Measurements from ENCODE around the gene FRMD4A.
"Not testable (repeated sequence)": the region's sequence is repeated elsewhere in the genome, so short reads cannot be mapped to it uniquely, and the experiment has no call there.

FRMD4A gene

DNA sequence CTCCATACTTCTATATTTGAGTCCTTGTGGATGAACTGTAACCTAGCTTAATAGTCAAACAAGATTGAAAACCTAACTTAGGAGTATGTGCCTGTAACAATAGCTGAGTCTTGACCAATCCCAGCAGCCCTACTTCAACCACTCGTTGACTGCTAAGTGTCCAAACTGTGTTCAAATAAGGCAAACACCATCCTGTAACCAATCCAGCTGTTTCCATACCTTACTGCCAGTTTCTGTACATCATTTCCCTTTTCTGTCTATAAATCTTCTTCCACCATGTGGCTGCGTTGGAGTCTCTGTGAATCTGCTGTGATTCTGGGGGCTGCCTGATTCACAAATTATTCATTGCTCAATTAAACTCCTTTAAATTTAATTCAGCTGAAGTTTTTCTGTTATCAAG is 195.5 kb downstream of the FRMD4A start:
- DNase-seq, result not testable (repeated sequence)

DNA sequence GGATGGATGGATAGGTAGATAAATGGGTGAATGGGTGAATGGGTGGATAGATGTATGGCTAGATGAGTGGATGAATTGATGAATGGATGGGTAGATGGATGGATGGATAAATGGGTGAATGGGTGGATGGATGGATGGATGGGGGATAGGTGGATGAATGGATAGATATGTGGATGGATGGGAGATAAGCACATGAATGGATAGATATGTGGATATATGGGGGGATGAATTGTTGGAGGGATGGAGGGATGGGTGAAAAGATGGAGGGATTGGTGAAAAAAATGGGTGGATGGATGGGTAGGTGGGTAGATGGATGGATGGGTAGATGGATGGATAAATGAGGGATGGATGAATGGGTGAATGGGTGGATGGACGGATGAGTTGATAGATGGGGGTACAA is 196.4 kb downstream of the FRMD4A start:
- no peak for DNase-seq

DNA sequence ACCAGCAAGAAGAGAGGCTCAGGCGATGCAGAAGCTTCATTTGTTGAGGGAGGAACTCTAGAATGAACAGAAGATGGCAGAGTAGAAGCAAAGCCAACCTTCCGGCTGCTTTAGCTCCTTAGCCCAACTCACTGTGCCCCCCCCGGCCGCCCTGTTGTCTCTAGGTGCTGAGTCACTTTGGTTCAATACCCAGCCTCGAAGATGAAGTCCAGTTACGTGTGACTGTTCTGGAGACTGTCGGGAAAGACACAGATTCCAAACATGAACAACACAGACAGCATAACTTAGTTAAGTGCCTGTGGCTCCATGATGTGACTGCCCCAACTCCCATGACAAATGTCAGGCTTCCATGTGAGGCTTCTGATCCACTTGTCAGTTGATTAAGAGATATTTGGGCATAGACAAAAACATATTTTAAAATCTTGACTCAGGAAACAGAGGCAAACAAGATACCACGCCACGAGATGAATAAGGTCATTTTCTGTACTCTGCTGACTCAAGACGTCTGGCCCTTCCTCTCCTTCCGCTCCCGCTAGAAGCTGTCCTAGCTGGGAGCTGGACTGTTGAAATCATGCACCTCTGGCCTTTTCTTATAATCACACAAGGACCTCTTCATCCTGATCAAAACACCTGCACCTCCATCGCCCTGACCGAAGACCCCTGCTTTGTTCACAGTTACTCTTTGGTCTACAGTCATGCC is 199.3 kb downstream of the FRMD4A start:
- DNase-seq, result no peak

- no peak for DNase-seq
These were observed 201.0 kb downstream of the FRMD4A start for GRCh38 chr10:14129770-14130169.

DNA sequence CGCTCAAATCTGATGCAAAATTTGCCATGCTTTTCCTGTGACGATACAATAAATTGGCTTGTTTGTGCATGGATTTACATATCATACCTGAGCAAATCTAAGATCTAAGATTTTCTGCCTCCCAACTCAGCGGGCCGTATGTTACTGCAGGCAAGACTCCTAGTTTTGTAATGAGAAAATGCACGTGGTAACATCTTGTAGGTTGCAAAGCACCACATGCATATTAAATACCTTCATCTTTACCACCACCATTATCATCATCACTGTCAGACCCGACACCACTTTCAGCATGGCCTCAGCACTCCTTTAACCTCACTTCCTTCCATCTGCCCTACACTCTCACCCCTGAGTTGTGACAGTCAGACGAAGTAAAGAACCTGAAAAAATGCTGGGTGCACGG is 202.2 kb downstream of the FRMD4A start:
- DNase-seq, result no peak

GRCh38 chr10:14126697-14127440 is 203.9 kb downstream of the FRMD4A start:
- DNase-seq, result no peak

- DNase-seq, result no peak
These were observed 205.2 kb downstream of the FRMD4A start for GRCh38 chr10:14125564-14125963.

DNA sequence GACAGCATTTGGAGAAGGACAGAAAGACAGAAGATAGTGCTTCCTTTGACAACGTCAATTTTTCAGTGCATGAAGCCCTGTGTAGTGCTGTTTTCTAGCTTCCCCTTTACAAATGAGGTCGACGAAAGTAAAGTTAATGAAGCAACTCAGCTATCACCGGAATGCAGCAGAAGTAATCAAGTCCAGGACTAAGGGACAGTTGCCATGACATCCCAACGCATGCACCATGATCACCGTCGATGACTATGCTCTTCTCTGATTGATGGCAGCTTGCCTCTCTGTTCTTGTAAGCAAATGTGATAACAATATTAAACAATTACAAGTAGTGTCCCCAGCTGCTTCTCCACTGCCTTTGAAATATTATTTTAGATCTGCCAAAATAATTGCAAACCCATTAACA is 205.8 kb downstream of the FRMD4A start:
- DNase-seq, result no peak

- DNase-seq, result no peak
These were observed 207.6 kb downstream of the FRMD4A start for GRCh38 chr10:14123139-14123538.

- DNase-seq, result no peak
These were observed 209.9 kb downstream of the FRMD4A start for GRCh38 chr10:14120812-14121211.

DNA sequence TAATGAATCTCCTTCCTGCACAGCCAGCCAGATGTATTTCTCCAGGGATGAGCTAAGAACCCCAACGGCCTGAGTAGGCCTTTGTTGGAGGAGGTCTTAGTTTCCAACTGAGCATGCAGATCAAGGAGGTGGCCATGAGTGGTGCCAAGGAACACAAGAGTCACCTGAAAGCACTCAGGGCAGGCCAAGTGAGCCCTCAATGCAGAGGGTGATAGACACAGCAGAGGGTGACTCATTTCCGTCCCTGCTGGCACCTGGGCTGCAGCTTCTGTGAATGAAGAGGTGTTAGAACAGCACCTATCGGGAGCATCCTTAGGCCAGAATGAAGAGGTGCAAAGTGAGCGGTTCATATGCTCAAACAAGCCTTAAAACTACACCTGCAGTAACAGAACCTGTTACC is 211.8 kb downstream of the FRMD4A start:
- no peak for DNase-seq

DNA sequence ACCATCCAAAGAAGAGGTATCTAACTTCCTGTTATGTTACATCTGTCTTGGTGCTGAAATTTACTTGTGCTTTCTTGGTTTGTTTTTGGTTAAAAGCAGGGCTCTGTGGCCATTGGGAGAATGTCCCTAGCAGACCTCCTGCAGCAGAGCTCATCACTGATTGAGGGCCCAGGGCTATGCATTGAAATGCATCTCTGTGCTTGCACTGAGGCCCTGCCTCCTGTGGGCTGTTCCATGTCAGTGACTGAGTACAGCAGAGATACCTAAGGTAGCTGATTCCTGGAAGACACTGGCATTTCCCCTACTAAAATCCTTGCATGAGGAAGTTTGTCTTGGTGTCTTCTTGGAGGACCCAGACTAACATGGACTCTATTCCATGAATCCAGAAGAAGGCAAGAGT is 213.9 kb downstream of the FRMD4A start:
- no peak for DNase-seq

DNA sequence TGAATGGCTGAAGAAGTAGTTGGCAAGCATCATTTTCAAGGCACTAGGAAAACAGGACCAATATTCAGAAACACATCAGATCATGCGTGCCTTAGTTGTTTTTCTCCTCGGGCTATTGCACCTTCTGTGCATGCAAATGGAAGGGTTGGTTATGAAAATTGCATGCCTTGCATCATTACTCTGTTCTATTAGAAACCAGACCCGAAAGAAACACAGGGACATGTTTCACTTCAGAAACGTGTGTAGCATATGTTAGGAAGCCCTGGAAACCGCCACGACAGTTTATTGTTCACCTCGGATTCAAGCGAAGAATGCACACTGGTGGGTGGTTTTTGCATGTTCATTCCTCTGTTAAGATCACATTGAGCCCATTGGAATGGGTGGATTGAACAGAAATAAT is 214.7 kb downstream of the FRMD4A start:
- no peak for DNase-seq

DNA sequence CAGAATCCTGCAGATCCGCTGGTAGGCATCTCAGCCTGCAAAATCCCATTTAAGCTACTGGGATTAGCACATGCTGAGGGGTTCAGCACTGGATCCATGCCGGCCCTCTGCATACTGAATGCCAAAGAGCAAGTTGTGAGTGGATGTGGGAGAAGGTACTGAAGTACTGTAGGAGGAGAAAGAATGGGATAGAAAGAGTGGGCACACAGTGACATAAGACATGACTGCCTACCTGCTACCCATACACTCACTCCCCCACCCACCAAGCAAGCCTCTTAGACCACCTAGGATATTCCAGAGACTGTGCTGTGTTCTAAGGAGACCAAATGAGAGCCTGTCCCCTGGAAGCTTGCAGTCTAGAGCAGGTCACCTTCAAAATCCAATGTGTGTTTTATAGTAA is 215.9 kb downstream of the FRMD4A start:
- no peak for DNase-seq

- no peak for DNase-seq
These were observed 218.7 kb downstream of the FRMD4A start for GRCh38 chr10:14112056-14112455.

DNA sequence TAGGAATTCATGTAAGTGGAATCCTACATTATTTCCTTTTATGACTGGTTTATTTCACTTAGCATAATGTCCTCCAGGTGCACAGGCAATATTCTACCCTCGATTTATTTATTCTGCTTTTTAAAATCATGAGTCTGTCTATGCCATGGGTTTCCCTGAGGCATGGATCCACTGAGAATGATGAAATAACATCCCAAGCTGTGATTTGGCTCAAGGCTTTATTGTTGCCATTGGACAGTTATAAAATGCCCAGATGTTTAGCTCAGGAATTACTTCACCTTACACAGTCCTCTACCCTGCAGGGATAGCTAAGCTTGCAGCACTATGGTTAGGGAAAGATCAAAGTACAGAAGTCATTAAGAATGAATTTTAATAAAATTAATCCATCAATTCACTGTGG is 219.5 kb downstream of the FRMD4A start:
- DNase-seq, result no peak

GRCh38 chr10:14106828-14107227 is 223.9 kb downstream of the FRMD4A start:
- no peak for DNase-seq

- DNase-seq, result no peak
These were observed 228.7 kb downstream of the FRMD4A start for GRCh38 chr10:14102056-14102455.

GRCh38 chr10:14099885-14100284 is 230.8 kb downstream of the FRMD4A start:
- DNase-seq, result no peak

GRCh38 chr10:14093730-14094484 is 236.8 kb downstream of the FRMD4A start:
- DNase-seq, result no peak

- no peak for DNase-seq
These were observed 237.9 kb downstream of the FRMD4A start for GRCh38 chr10:14092799-14093198.

- DNase-seq, result no peak
These were observed 241.0 kb downstream of the FRMD4A start for GRCh38 chr10:14089556-14090292.

GRCh38 chr10:14087566-14087965 is 243.2 kb downstream of the FRMD4A start:
- DNase-seq, result no peak

Data from activated CD4-positive, alpha-beta T cell treated with anti-CD3 and anti-CD28 coated beads for 48 hours (primary cell).